ENCODE data around the gene TMOD3. TPM values are rescaled to one million over a fixed set of nuclear protein-coding genes. Genes with fewer than 3 reads are reported as not detected.

Gene TMOD3
- total RNA-seq, 2 experiments from 2014 or later = 66.0 to 66.1 TPM

DNA sequence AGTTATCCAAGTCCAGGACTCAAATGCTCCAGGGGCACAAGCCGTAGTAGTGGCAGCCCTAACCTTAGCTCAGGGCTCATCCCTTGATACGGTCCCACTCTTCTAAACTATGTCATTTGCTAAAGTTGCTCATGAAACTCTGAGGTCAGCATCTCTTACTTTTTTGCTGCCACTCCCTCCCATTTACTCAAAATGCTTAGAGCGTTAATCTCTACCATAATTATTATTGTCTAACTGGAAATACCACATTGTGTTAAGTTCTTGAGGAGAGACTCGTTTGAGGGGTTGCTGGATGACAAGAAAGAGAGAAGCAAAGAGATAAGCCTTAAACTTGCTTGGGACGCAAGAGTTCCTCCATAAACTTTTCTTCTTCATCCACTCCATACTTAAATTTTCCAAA, 26.9 kb upstream of the TMOD3 start:
- POLR2A ChIA-PET = no interaction called here

DNA sequence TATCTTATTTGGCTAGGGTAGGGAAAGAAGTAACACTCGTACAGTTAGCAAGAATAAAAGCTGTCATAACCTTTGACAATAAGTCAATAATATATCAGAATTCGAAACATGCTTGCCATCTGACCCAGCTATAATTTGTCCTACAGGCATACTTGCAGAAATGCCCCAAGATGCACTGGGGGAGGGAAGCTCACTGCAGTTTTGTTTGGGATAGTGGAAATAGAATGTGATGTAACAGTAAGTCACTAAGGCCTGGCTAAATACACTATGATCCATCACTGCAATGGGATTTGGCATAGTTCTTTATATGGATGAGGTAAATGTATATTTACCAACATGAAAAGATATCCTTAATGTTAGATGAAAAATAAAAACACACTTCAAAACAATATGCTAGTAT, 25.5 kb upstream of the TMOD3 start:
- Mint-ChIP-seq H3K9me3 (no peaks in the 10 kb centered on the region), H3K4me1 (peaks cover 1% of the 10 kb centered on the region), H3K27me3 (no peaks in the 10 kb centered on the region), H3K36me3 (ENCODE audit: low read depth) (peaks cover 3% of the 10 kb centered on the region), H3K27ac (no peak overlapping the region), H3K4me3 (no peak overlapping the region)
- ChIA-PET CTCF (no interaction called here), POLR2A (no interaction called here)
- DNase-seq = no peak

More for the DNA sequence above, 26.9 kb upstream of the TMOD3 start:
- Mint-ChIP-seq H3K4me1 (peaks cover 12% of the 10 kb centered on the region), H3K36me3 (ENCODE audit: low read depth) (peaks cover 7% of the 10 kb centered on the region), H3K4me3 (no peak overlapping the region), H3K27me3 (no peaks in the 10 kb centered on the region), H3K27ac (no peak overlapping the region), H3K9me3 (no peaks in the 10 kb centered on the region)
- no peak for DNase-seq
- CTCF ChIA-PET = interaction anchor here (0.7 kb wide), 1 partner anchor 12 kb away, joined by 3 read pairs; no protein-coding TSS in a partner anchor

DNA sequence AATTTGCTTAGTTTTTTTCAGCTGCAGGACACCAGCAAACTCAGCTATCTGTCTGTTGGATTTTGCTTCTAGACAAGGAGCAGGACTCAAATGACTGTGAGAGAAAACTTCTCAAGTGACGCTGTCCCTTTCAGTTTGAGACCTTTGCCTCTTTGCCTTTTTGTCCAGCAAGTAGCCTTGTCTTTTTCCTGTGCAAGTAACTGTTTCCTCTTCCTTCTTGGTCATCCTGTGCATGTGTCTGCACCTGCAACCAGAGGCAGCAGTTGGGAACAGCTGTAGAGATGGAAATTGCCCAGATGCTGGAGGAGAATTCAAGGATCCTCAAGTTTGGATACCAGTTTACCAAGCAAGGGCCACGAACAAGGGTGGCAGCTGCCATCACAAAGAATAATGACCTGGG, 23.3 kb upstream of the TMOD3 start:
- ChIA-PET CTCF (no interaction called here), POLR2A (no interaction called here)
- no peak overlapping the region for H3K4me3 Mint-ChIP-seq
- no peak overlapping the region for H3K27ac Mint-ChIP-seq
- no peaks in the 10 kb centered on the region for H3K9me3 Mint-ChIP-seq
- no peak for DNase-seq
- no peaks in the 10 kb centered on the region for H3K27me3 Mint-ChIP-seq
- no peaks in the 10 kb centered on the region for H3K36me3 Mint-ChIP-seq (ENCODE audit: low read depth)
- H3K4me1 Mint-ChIP-seq = no peaks in the 10 kb centered on the region

DNA sequence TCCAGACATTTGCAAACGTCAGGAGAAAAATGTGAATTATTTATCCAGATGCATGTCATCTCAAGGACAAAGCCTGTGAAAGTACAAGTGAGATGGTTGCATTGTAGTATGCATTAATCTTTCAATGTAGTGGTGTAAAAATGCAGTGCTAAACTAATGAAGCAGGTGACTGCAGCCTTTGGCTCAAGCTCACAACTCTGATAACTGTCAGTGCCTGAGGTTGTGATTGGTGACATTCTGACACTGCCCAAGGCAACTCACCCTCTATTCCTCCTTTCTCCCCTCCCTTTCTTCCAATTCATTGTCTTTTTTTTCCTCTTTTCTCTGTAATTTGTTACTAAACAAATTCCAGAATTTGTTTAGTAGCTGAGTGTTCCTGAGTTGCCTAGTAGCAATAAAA, 20.0 kb upstream of the TMOD3 start:
- ChIA-PET POLR2A (no interaction called here), CTCF (interaction anchor here (1.4 kb wide), 1 partner anchor 32 kb away, joined by 3 read pairs; no protein-coding TSS in a partner anchor)
- Mint-ChIP-seq H3K9me3 (no peaks in the 10 kb centered on the region), H3K4me1 (no peaks in the 10 kb centered on the region), H3K27ac (no peak overlapping the region), H3K27me3 (no peaks in the 10 kb centered on the region), H3K36me3 (ENCODE audit: low read depth) (peaks cover 2% of the 10 kb centered on the region), H3K4me3 (no peak overlapping the region)
- no peak for DNase-seq

DNA sequence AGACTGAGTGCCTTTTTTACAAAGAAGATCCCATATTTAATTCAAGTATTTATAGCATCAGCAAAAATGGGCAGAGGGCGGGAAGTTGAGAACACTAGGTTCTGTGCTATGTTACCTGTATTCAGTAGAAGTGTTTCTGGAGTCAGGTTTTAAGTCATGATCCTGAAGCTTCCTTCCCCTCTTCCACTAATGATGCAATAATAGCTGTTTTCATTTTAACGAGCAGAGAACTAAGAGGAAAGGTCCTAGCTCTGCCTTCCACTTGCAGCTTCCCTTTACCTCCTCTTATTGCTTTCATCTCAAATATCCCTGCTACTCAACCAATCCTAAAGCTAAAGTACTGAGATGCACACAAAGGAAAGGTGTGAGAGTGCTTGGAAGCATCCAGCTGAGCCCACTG, 16.9 kb upstream of the TMOD3 start:
- Mint-ChIP-seq H3K4me3 (no peak overlapping the region), H3K27me3 (no peaks in the 10 kb centered on the region), H3K9me3 (no peaks in the 10 kb centered on the region), H3K4me1 (no peaks in the 10 kb centered on the region), H3K36me3 (ENCODE audit: low read depth) (peaks cover 2% of the 10 kb centered on the region), H3K27ac (no peak overlapping the region)
- no peak for DNase-seq
- CTCF ChIA-PET = no interaction called here
- POLR2A ChIA-PET = no interaction called here

DNA sequence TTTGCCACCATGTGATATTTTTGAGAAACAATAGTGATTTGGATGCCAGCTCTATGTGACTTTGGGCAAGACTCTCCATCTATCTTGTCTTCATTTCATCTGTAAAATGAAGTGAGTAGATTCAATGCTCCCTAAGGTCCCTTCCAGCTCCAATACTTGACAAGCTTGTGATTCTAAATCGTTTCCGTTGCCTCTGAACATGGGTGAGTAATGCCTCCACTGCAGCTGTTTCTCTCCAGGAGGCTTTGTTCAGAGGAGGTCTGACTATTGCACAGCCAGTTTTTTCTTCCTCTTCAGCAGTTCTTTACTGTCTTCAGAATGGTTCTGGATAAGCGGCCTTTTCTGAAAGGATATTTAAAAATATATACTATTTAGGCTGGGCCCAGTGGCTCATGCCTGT, 14.8 kb upstream of the TMOD3 start:
- ChIA-PET CTCF (interaction anchor here (1.1 kb wide), 1 partner anchor 12 kb away, joined by 3 read pairs; no protein-coding TSS in a partner anchor), POLR2A (no interaction called here)

DNA sequence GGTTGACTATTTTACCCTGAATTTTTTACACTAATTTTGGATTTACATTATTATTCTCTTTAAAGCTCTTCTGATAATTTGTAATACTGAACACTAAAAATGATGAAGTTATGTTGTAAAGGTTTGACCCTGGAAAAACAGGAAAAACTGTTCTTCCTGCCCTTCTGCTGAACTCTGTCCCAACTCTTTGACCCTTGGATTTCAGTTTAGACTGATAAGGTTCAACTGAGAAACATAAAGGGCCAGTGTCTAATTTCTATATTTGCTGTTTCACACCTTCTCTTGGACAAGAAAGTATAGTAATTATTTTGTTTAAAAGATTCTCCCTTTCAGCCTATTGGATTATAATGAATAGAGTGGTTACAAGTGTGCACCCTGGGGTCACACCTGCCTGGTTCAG, 12.8 kb upstream of the TMOD3 start:
- CTCF ChIA-PET = interaction anchor here (1.7 kb wide), 1 partner anchor 17 kb away, joined by 3 read pairs; no protein-coding TSS in a partner anchor
- DNase-seq = no peak
- no peaks in the 10 kb centered on the region for H3K27me3 Mint-ChIP-seq
- no peak overlapping the region for H3K4me3 Mint-ChIP-seq
- no peaks in the 10 kb centered on the region for H3K4me1 Mint-ChIP-seq
- peaks cover 16% of the 10 kb centered on the region for H3K36me3 Mint-ChIP-seq (ENCODE audit: low read depth)
- POLR2A ChIA-PET = no interaction called here
- no peak overlapping the region for H3K27ac Mint-ChIP-seq
- peaks cover 24% of the 10 kb centered on the region for H3K9me3 Mint-ChIP-seq

More for the DNA sequence above, 14.8 kb upstream of the TMOD3 start:
- no peak for DNase-seq
- H3K4me1 Mint-ChIP-seq = no peaks in the 10 kb centered on the region
- no peak overlapping the region for H3K27ac Mint-ChIP-seq
- H3K9me3 Mint-ChIP-seq = peaks cover 7% of the 10 kb centered on the region
- no peaks in the 10 kb centered on the region for H3K27me3 Mint-ChIP-seq
- no peak overlapping the region for H3K4me3 Mint-ChIP-seq
- peaks cover 7% of the 10 kb centered on the region for H3K36me3 Mint-ChIP-seq (ENCODE audit: low read depth)

DNA sequence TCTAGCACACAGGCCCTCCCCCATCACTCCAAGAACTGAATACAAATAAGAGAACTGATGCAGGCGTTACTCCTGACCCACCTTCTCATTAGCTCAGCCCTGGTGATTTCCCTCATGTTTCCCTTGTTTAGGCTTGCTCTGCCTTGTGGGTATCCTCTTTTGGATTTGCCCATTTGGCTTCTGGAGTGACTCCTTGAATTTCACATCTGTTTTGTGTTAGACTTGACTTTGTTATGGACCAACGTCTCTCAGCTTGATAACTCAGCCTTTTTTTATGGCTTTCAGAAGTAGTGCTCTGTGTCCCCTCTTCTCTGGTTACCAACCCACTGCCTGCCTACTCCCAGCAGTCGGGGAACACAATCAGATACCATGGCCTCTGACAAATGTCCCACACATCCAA, 11.3 kb upstream of the TMOD3 start:
- no peak overlapping the region for H3K27ac Mint-ChIP-seq
- POLR2A ChIA-PET = no interaction called here
- CTCF ChIA-PET = interaction anchor here (1.7 kb wide), 1 partner anchor 18 kb away, joined by 3 read pairs; no protein-coding TSS in a partner anchor
- no peaks in the 10 kb centered on the region for H3K4me1 Mint-ChIP-seq
- H3K27me3 Mint-ChIP-seq = no peaks in the 10 kb centered on the region
- H3K9me3 Mint-ChIP-seq = peaks cover 25% of the 10 kb centered on the region
- no peak for DNase-seq
- H3K4me3 Mint-ChIP-seq = no peak overlapping the region
- H3K36me3 Mint-ChIP-seq (ENCODE audit: low read depth) = peaks cover 19% of the 10 kb centered on the region

DNA sequence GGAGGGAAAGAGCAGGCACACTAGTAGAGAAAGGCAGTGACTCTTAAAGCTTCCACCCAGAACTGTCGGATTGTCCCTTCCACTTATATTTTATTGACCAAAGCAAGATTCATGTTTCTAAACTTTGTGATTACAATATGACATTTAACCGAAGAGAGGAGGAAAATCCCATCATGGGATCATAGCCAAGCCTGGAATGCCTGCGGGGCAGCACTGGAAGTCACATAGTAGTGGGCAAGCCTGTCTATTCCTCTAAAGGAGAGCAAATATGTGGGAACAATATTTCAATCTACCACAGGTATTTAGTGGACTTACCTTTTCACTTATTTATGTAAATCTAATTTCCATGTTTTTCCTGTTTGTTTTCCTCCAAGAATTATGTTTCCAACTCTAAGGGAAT, 3.8 kb upstream of the TMOD3 start:
- DNase-seq = no peak
- H3K4me3 Mint-ChIP-seq = no peak overlapping the region
- peaks cover 9% of the 10 kb centered on the region for H3K36me3 Mint-ChIP-seq (ENCODE audit: low read depth)
- ChIA-PET CTCF (no interaction called here), POLR2A (no interaction called here)
- H3K4me1 Mint-ChIP-seq = peaks cover 10% of the 10 kb centered on the region
- H3K27me3 Mint-ChIP-seq = peaks cover 10% of the 10 kb centered on the region
- no peak overlapping the region for H3K27ac Mint-ChIP-seq
- peaks cover 11% of the 10 kb centered on the region for H3K9me3 Mint-ChIP-seq

DNA sequence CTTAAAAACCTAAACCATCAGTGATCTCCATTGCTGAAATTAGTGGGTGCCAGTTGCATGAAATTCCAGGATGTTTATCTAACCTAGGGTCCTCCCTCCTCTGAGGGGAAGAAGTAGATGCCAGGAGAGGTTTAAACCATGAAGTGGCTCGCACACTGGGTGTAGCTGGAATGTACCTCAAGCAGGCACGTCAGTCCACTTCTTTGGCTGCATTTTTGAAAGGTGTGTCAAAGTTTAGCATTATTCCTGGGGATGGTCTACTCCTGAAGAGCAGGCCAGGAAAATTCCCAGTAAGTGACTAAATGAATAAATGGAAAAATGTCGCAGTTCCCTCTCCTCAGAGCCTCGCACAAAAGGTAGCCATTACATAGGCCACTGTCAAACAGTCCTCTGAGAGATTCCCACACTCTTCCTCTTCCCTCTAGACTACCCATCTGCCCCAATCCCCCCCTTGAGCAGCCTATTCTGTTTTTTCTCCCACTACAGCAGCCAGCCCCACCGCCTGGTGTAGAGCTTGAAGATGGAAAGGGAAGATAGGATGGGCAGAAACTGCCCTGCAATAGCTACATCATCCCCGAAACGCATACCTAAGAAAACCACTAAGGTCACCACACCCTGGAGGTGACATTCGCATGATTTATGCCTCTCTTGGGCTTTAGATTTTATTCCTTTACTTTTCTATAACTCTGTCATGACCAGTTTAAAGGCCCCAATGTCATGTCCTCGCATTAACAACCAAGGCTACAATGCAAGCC, 655 bp upstream of the TMOD3 start:
- Mint-ChIP-seq H3K4me1 (peaks cover 39% of the 10 kb centered on the region), H3K27ac (peak overlapping the region; percentile 87)

DNA sequence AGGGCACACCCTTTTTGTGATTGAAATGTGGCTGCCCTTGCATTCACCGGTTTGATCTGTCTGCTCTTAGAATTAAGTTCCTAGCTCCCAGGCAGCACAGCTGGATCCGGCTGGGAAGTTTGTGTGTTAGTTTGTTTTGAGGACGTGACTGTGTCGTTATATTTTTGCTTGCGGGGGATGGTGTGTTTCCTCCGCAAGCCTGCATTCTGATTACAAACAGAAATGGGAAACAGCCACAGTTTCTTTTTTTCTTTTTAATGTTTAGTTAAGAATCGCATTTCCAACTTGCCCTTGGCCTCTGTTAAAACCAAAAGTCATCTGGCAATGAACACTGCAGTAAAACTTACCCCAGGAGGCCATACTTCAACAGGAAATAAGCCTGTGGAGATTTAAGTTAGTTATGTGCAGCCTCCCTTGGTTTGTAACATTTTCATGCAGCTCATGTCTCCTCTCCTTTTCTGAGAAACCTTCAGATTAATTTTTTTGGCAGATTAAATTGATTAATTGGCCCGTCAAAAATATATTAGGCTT, 888 bp downstream of the TMOD3 start:
- CTCF ChIA-PET = interaction anchor here (0.7 kb wide), 1 partner anchor 1063 kb away, joined by 3 read pairs; no protein-coding TSS in a partner anchor
- DNase-seq = no peak
- Mint-ChIP-seq H3K27ac (peak overlapping the region; percentile 94), H3K27me3 (peaks cover 6% of the 10 kb centered on the region), H3K4me3 (peak overlapping the region; percentile 93), H3K36me3 (ENCODE audit: low read depth) (peaks cover 12% of the 10 kb centered on the region), H3K9me3 (no peaks in the 10 kb centered on the region), H3K4me1 (peaks cover 50% of the 10 kb centered on the region)
- POLR2A ChIA-PET = no interaction called here

More for the DNA sequence above, 655 bp upstream of the TMOD3 start:
- peak overlapping the region; percentile 93 for H3K4me3 Mint-ChIP-seq
- CTCF ChIA-PET = interaction anchor here (1.0 to 1.1 kb wide), 2 partner anchors 9 to 179 kb away, joined by 4 to 5 read pairs; no protein-coding TSS in a partner anchor
- H3K27me3 Mint-ChIP-seq = peaks cover 10% of the 10 kb centered on the region
- no peak for DNase-seq
- H3K9me3 Mint-ChIP-seq = no peaks in the 10 kb centered on the region
- POLR2A ChIA-PET = no interaction called here
- peaks cover 9% of the 10 kb centered on the region for H3K36me3 Mint-ChIP-seq (ENCODE audit: low read depth)

DNA sequence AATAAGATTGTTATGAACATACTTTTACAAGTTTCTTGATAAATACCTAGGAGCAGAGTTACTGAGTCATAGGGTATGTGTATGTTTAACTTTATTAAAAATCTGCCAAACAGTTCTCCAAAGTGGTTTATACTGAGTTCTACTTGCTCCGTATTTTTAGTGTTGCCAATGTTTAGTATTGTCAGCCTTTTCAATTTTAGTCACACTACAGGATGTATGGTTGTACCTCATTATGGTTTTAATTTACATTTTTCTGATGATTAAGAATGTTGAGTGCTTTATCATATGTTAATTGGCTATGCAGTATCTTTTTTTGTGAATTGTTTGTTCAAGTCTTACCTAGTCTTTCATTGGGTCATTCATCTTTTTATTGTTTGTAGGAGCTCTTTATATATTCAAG, 4.3 kb downstream of the TMOD3 start:
- H3K4me1 Mint-ChIP-seq = peaks cover 76% of the 10 kb centered on the region
- H3K9me3 Mint-ChIP-seq = no peaks in the 10 kb centered on the region
- H3K27ac Mint-ChIP-seq = peak overlapping the region; percentile 44
- CTCF ChIA-PET = interaction anchor here (1.5 kb wide), 1 partner anchor 28 kb away, joined by 3 read pairs; no protein-coding TSS in a partner anchor
- no peak for DNase-seq
- H3K27me3 Mint-ChIP-seq = no peaks in the 10 kb centered on the region
- POLR2A ChIA-PET = no interaction called here
- no peak overlapping the region for H3K4me3 Mint-ChIP-seq
- peaks cover 14% of the 10 kb centered on the region for H3K36me3 Mint-ChIP-seq (ENCODE audit: low read depth)

DNA sequence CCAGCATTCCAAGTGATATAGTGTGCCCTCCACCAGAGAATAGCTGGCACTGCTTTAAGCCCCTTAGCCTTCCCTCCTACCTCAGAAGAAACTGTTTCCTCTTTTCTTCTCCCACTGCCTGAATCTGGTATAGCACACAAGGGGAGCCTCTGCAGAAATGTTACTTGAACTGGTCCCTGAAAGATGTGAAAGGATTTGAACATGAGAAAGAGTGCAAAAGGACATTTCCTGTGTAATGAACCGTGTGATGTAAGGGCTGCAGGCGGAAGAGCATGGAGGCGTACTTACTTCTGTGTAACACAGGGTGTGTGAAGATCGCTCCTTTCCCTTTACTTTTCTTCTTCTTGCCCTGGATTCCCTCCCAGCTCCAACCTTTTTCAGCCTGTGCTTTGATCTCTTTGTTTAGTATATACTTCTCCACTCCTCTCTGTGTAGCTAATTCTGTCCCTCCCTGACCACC, 8.4 kb downstream of the TMOD3 start:
- Mint-ChIP-seq H3K27ac (peak overlapping the region; percentile 74), H3K36me3 (ENCODE audit: low read depth) (peaks cover 13% of the 10 kb centered on the region), H3K9me3 (no peaks in the 10 kb centered on the region), H3K4me1 (peaks cover 73% of the 10 kb centered on the region), H3K27me3 (no peaks in the 10 kb centered on the region), H3K4me3 (peak overlapping the region; percentile 18)
- POLR2A ChIA-PET = no interaction called here
- DNase-seq = peak; percentile 21
- CTCF ChIA-PET = interaction anchor here (1.0 kb wide), 1 partner anchor 9 kb away, joined by 4 read pairs; the partner anchor contains the start of gene TMOD3

Measured in activated CD4-positive, alpha-beta T cell treated with anti-CD3 and anti-CD28 coated beads, Interleukin-2, amount 10 ng/mL, durations not matched to agents 7 days and 5 days (primary cell).